ENCODE measurements around the gene ADCY5.

Gene ADCY5

GRCh38 chr3:123388042-123388441 lies 60.8 kb downstream of the ADCY5 start:
- DNase-seq (ENCODE audit: low read depth), result no peak
- TF ChIP-seq CTCF (conservative IDR thresholded peaks at IDR 0.05; ENCODE audit: low read depth, low read length), result no peak
- H3K4me3 ChIP-seq (ENCODE audit: low read length), result no peak overlapping the region

DNA sequence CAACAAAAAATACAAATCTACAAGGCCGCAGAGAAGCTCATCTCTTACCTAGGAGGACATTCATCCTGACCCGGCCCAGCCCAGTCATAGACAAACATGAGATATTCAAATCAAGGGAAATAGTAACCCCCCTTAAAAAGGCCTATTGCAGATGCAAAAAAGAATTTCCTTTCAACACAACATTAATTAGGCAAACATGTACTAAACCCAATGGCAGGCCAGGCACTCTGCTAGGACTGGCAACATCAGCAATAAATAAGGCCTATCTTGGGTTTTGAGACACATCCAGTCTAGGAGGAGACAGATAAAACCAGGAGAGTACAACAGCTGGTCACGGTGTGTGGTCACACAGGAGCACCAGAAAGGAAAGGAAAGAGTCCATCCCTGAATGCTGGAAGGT lies 61.4 kb downstream of the ADCY5 start:
- DNase-seq (ENCODE audit: low read depth), result no peak
- no peak overlapping the region for H3K4me3 ChIP-seq (ENCODE audit: low read length)
- TF ChIP-seq CTCF (conservative IDR thresholded peaks at IDR 0.05; ENCODE audit: low read depth, low read length), result no peak

DNA sequence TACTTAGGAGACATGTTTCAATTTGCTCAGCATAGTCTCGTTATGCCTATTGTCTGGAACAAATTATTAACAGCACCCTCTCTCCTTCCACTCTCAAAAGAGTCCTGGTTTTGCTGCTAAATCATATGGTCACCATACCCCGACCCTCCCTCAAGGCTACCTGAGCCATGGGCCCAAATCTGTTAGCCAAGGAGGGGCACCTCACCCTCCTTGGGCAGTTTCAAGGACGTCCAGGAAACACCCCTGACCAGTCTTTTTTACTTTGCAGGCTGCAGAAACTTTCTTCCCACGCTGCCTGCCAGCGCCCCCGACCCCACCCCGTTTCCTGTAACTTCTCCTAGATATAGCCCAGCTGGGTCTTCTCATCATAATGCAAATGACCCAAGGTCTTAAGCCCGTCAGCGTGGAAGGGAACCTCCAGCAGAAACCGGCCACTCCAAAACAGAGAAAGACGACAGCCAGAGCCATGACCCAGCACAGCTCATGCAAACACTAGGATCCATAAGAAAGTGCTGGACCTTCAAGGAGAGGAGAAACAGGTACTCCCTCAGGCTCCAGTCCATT lies 62.3 kb downstream of the ADCY5 start:
- H3K4me3 ChIP-seq (ENCODE audit: low read length), result no peak overlapping the region
- no peak for TF ChIP-seq CTCF (conservative IDR thresholded peaks at IDR 0.05; ENCODE audit: low read depth, low read length)
- no peak for DNase-seq (ENCODE audit: low read depth)

DNA sequence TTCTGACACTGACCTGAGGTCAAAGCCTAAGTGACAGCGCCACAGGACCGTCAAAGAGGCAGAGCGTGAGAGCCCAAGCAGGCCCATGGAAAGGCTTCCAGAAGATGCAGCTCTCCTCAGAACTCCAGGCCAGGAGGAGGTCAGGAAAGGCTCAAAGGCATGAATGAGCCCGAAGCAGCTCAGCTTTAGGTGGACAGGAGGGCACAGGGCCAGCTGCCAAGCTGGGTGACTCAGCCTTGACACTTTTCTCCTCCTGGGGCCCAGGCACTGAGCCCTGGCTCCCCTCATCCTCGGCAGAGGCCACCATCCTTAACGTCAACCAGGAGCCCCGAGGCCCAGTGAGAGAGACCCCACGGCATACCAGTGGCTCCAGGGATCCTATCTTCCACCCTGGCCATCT lies 62.9 kb downstream of the ADCY5 start:
- no peak for DNase-seq (ENCODE audit: low read depth)
- H3K4me3 ChIP-seq (ENCODE audit: low read length), result no peak overlapping the region
- no peak for TF ChIP-seq CTCF (conservative IDR thresholded peaks at IDR 0.05; ENCODE audit: low read depth, low read length)

GRCh38 chr3:123385499-123385898 lies 63.4 kb downstream of the ADCY5 start:
- TF ChIP-seq CTCF (conservative IDR thresholded peaks at IDR 0.05; ENCODE audit: low read depth, low read length), result no peak
- no peak overlapping the region for H3K4me3 ChIP-seq (ENCODE audit: low read length)
- no peak for DNase-seq (ENCODE audit: low read depth)

DNA sequence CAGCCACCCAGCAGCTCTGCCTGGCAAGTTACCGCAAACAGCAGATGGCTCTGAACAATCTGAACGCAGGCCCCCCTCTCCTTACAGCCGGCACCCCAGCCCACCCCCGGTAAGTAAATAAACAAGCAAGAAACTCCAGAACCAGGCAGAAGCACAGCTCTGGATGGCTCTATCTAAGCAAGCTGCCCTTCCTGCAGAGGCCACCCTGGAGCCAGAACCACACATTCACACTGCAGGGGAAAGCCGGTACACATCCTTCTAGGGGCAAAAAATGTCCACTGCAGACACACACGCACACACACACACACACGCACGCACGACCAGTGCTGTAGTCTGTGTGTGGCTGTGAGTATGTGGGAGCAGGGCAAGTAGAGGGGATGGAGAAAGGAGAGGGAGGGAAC lies 63.9 kb downstream of the ADCY5 start:
- DNase-seq (ENCODE audit: low read depth), result no peak
- H3K4me3 ChIP-seq (ENCODE audit: low read length), result no peak overlapping the region
- TF ChIP-seq CTCF (conservative IDR thresholded peaks at IDR 0.05; ENCODE audit: low read depth, low read length), result no peak

DNA sequence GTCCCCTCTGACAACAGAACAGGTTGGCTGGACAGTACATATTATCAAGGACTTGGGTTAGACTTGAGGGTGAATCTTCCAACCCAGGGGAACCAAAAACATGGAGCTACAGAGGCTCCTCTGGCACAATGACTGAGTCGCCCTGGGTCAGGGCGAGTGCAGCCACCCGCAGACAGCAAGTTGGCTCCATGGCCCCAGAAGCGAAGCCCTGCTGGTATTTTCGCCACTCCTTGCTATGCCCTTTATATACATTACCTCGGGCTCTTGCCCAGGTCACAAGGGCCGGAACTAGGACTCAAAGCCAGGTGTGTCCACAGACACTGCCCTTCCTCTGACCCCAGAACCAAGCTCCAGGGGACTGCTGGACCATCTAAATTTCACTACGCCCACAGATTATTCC lies 64.6 kb downstream of the ADCY5 start:
- DNase-seq (ENCODE audit: low read depth), result no peak
- no peak for TF ChIP-seq CTCF (conservative IDR thresholded peaks at IDR 0.05; ENCODE audit: low read depth, low read length)
- no peak overlapping the region for H3K4me3 ChIP-seq (ENCODE audit: low read length)
